ENCODE data around the gene SSUH2. TPM values are rescaled to one million over a fixed set of nuclear protein-coding genes. Genes with fewer than 3 reads are reported as not detected.

The SSUH2 gene
- total and polyA plus RNA-seq, 2 of the 13 experiments (the other 11 are each of a cell fraction or from before 2014, with no cell fraction given): 38.1 to 136 TPM

DNA sequence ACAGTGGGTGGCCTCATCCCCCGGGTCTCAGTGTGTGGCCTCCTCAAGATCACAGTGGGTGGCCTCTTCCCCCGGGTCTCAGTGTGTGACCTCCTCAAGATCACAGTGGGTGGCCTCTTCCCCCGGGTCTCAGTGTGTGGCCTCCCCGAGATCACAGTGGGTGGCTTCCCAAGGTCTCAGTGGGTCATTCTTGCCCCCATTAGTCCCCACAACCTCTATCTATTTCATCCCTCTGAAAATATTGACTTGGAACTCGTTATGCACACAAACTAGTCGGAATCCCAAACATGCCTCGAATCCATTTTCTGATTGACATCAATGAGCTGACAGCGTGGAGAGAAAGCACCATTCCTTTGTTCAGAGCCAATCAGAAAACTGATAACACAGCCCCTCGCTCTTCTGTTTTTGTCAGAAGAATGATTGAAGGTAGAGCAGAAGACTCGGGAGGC is 10.8 kb upstream of the SSUH2 start (continued):
- TF ChIP-seq SALL1 (CRISPR knock-in tag; IDR thresholded peaks at IDR 0.05): peak; percentile 81
- no peak for TF ChIP-seq KDM4B (CRISPR knock-in tag; IDR thresholded peaks at IDR 0.05)
- no peak for TF ChIP-seq ZNF747 (CRISPR knock-in tag; IDR thresholded peaks at IDR 0.05; ENCODE audit: borderline replicate concordance)
- TF ChIP-seq, protein P1, sequence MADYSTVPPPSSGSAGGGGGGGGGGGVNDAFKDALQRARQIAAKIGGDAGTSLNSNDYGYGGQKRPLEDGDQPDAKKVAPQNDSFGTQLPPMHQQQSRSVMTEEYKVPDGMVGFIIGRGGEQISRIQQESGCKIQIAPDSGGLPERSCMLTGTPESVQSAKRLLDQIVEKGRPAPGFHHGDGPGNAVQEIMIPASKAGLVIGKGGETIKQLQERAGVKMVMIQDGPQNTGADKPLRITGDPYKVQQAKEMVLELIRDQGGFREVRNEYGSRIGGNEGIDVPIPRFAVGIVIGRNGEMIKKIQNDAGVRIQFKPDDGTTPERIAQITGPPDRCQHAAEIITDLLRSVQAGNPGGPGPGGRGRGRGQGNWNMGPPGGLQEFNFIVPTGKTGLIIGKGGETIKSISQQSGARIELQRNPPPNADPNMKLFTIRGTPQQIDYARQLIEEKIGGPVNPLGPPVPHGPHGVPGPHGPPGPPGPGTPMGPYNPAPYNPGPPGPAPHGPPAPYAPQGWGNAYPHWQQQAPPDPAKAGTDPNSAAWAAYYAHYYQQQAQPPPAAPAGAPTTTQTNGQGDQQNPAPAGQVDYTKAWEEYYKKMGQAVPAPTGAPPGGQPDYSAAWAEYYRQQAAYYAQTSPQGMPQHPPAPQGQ (CRISPR knock-in tag; IDR thresholded peaks at IDR 0.05; ENCODE audit: borderline replicate concordance): no peak
- no peak for TF ChIP-seq TBP (CRISPR knock-in tag; IDR thresholded peaks at IDR 0.05)
- peak; percentile 91 for TF ChIP-seq ISL2 (CRISPR knock-in tag; IDR thresholded peaks at IDR 0.05)
- TF ChIP-seq, protein P2, sequence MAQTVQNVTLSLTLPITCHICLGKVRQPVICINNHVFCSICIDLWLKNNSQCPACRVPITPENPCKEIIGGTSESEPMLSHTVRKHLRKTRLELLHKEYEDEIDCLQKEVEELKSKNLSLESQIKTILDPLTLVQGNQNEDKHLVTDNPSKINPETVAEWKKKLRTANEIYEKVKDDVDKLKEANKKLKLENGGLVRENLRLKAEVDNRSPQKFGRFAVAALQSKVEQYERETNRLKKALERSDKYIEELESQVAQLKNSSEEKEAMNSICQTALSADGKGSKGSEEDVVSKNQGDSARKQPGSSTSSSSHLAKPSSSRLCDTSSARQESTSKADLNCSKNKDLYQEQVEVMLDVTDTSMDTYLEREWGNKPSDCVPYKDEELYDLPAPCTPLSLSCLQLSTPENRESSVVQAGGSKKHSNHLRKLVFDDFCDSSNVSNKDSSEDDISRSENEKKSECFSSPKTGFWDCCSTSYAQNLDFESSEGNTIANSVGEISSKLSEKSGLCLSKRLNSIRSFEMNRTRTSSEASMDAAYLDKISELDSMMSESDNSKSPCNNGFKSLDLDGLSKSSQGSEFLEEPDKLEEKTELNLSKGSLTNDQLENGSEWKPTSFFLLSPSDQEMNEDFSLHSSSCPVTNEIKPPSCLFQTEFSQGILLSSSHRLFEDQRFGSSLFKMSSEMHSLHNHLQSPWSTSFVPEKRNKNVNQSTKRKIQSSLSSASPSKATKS (CRISPR knock-in tag; IDR thresholded peaks at IDR 0.05): no peak
- TF ChIP-seq, protein P3, sequence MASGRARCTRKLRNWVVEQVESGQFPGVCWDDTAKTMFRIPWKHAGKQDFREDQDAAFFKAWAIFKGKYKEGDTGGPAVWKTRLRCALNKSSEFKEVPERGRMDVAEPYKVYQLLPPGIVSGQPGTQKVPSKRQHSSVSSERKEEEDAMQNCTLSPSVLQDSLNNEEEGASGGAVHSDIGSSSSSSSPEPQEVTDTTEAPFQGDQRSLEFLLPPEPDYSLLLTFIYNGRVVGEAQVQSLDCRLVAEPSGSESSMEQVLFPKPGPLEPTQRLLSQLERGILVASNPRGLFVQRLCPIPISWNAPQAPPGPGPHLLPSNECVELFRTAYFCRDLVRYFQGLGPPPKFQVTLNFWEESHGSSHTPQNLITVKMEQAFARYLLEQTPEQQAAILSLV (CRISPR knock-in tag; IDR thresholded peaks at IDR 0.05; ENCODE audit: borderline replicate concordance): no peak
- TF ChIP-seq ZNF33B (CRISPR knock-in tag; IDR thresholded peaks at IDR 0.05): no peak
- TF ChIP-seq, protein P4, sequence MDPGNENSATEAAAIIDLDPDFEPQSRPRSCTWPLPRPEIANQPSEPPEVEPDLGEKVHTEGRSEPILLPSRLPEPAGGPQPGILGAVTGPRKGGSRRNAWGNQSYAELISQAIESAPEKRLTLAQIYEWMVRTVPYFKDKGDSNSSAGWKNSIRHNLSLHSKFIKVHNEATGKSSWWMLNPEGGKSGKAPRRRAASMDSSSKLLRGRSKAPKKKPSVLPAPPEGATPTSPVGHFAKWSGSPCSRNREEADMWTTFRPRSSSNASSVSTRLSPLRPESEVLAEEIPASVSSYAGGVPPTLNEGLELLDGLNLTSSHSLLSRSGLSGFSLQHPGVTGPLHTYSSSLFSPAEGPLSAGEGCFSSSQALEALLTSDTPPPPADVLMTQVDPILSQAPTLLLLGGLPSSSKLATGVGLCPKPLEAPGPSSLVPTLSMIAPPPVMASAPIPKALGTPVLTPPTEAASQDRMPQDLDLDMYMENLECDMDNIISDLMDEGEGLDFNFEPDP (CRISPR knock-in tag; conservative IDR thresholded peaks at IDR 0.05): no peak
- TF ChIP-seq POLR2AphosphoS5 (IDR thresholded peaks at IDR 0.05; ENCODE audit: low read depth, low read length): no peak
- TF ChIP-seq, protein P5, sequence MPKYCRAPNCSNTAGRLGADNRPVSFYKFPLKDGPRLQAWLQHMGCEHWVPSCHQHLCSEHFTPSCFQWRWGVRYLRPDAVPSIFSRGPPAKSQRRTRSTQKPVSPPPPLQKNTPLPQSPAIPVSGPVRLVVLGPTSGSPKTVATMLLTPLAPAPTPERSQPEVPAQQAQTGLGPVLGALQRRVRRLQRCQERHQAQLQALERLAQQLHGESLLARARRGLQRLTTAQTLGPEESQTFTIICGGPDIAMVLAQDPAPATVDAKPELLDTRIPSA (CRISPR knock-in tag; IDR thresholded peaks at IDR 0.05; ENCODE audit: borderline replicate concordance): no peak
- no peak for TF ChIP-seq ZBTB20 (CRISPR knock-in tag; IDR thresholded peaks at IDR 0.05; ENCODE audit: borderline replicate concordance, low read depth)
- TF ChIP-seq SMC3 (IDR thresholded peaks at IDR 0.05; ENCODE audit: low read length): no peak
- TF ChIP-seq ZNF83 (CRISPR knock-in tag; IDR thresholded peaks at IDR 0.05; ENCODE audit: borderline replicate concordance): no peak
- TF ChIP-seq, protein P6, sequence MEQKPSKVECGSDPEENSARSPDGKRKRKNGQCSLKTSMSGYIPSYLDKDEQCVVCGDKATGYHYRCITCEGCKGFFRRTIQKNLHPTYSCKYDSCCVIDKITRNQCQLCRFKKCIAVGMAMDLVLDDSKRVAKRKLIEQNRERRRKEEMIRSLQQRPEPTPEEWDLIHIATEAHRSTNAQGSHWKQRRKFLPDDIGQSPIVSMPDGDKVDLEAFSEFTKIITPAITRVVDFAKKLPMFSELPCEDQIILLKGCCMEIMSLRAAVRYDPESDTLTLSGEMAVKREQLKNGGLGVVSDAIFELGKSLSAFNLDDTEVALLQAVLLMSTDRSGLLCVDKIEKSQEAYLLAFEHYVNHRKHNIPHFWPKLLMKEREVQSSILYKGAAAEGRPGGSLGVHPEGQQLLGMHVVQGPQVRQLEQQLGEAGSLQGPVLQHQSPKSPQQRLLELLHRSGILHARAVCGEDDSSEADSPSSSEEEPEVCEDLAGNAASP (CRISPR knock-in tag; IDR thresholded peaks at IDR 0.05; ENCODE audit: borderline replicate concordance): peak; percentile 70; the same call in 1 of the 2 replicates
- TF ChIP-seq MTA1 (CRISPR knock-in tag; IDR thresholded peaks at IDR 0.05; ENCODE audit: borderline replicate concordance): no peak
- peak; percentile 67; the same call in 1 of the 2 replicates for TF ChIP-seq NR2F6 (IDR thresholded peaks at IDR 0.05)
- peak; percentile 64 for TF ChIP-seq NR2F6 (CRISPR knock-in tag; IDR thresholded peaks at IDR 0.05)
- no peak for TF ChIP-seq PAWR (CRISPR knock-in tag; IDR thresholded peaks at IDR 0.05; ENCODE audit: borderline replicate concordance)
- TF ChIP-seq ZNF724P (CRISPR knock-in tag; IDR thresholded peaks at IDR 0.05; ENCODE audit: borderline replicate concordance): no peak

All from HepG2 (cell line).